Kidney (tissue), 14 donors: ENCODE data around the gene RYR2. TPM values are rescaled to one million over a fixed set of nuclear protein-coding genes. Genes with fewer than 3 reads are reported as not detected.

Source experiments
- DNase-seq, 5 donors: peaks; one replicate each; pipeline ENCODE4 v3.0.0-alpha.2; 2013 to 2020
- FAIRE-seq: peaks from 2 replicates; lab custom pipeline; 2012; peaks lifted over from hg19 to GRCh38; lab: Jason Lieb, UNC
- H3K27ac ChIP-seq, 2 donors: one replicate each; pipeline ENCODE4 v1.7.0; 2013; ENCODE audit warnings: low read depth in 2 of 2, low read length in 2 of 2, inconsistent platforms in 1 of 2
- H3K27me3 ChIP-seq: one replicate; pipeline ENCODE4 v1.7.1; 2013; ENCODE audit warnings: low read length, inconsistent platforms; ENCODE audit not compliant: control insufficient read depth, insufficient read depth
- H3K36me3 ChIP-seq, 3 donors: one replicate each; pipeline versions ENCODE4 v1.7.0 to v1.7.1; 2013; ENCODE audit warnings: low read length in 3 of 3, control low read depth in 1 of 3, inconsistent platforms in 1 of 3; ENCODE audit not compliant: insufficient read depth in 3 of 3, control insufficient read depth in 2 of 3
- H3K4me1 ChIP-seq, 3 donors: one replicate each; pipeline versions ENCODE4 v1.7.0 to v1.7.1; 2013; ENCODE audit warnings: low read length in 3 of 3, inconsistent platforms in 1 of 3, low read depth in 1 of 3; ENCODE audit not compliant: control insufficient read depth in 2 of 3, insufficient read depth in 2 of 3
- H3K4me3 ChIP-seq, 3 donors: one replicate each; pipeline versions ENCODE4 v1.7.0 to v1.8.1; 2013; ENCODE audit warnings: low read length in 3 of 3, control low read depth in 1 of 3, inconsistent platforms in 1 of 3
- H3K9ac ChIP-seq, 3 donors: one replicate each; pipeline versions ENCODE4 v1.7.0 to v1.7.1; 2013; ENCODE audit warnings: low read length in 3 of 3, control low read depth in 1 of 3, inconsistent platforms in 1 of 3
- H3K9me3 ChIP-seq, 3 donors: one replicate each; pipeline versions ENCODE4 v1.7.0 to v1.7.1; 2013; ENCODE audit warnings: low read length in 3 of 3, control low read depth in 1 of 3, inconsistent platforms in 1 of 3; ENCODE audit not compliant: control insufficient read depth in 2 of 3, insufficient read depth in 1 of 3
- intact Hi-C: fragments of 100-400 bp; cut with DNase I; formaldehyde crosslinking; loops from one replicate; pipeline ENCODE4 v1.11.1; 2022
- polyA plus RNA-seq: library from polyadenylated mRNA; stranded (reverse); fragments of 350-450 nt; fragmentation: Illumina TruSeq; extraction: RNeasy Lipid Tissue Mini Kit (QIAGEN cat#74804); gene quantifications from one replicate; pipeline ENCODE4 v1.2.3, GENCODE V29; 2014; ENCODE audit warnings: low read depth, low replicate concordance; ENCODE audit not compliant: insufficient read depth
- total RNA-seq: library from RNA; stranded (reverse); fragmentation: NEBNext Ultra II Directional; extraction: Animal tissue kit (Norgen Biotek cat#: 25700); gene quantifications from one replicate; pipeline ENCODE4 v1.2.1, GENCODE V29; 2021
- TF ChIP-seq, protein P1 (sequence below): IDR thresholded peaks from 3 replicates; pipeline ENCODE4 v1.5.1; 2012; ENCODE audit warnings: mild to moderate bottlenecking, moderate library complexity, borderline replicate concordance; ENCODE audit not compliant: insufficient read depth; ENCODE audit errors: extremely low read depth
- donor health status: control.
- donor health status: control.
- donor health status: control.
- donor health status: control.
- donor health status: control.
- donor health status: DM: yes; HTN: yes; CAD: no.
- donor health status: Normal renal cell carcinoma (clear cell type).

Gene RYR2
- total and polyA plus RNA-seq, 2 donors from 2014 or later: 0.28 to 0.60 TPM

DNA sequence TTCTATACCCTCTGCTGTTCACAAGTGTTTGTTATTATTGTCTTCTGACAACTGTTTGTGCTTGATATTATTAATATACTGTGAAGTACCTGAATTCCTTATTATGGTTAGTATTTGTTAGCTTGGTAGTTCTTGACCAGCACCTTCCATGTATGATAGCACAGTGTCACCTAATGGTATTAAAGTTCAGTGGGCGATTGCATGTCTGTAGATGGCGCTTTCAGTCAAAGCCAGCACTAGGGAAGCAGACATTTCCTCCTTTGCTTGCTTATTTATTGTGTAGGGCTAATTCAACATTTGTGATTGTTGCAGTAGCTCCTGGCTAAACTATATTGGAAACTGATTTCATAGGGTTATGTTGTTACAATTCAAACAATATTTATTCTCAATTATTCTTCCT, 630.8 kb downstream of the RYR2 start:
- Histone ChIP-seq H3K9ac (no peak overlapping the region), H3K9me3 (no peaks in the 10 kb centered on the region), H3K4me3 (no peak overlapping the region), H3K27ac (no peak overlapping the region), H3K27me3 (no peaks in the 10 kb centered on the region), H3K4me1 (no peaks in the 10 kb centered on the region), H3K36me3 (no peaks in the 10 kb centered on the region)
- FAIRE-seq (no peak), DNase-seq (peak in 1 of 5 donors; percentile 14)
- intact Hi-C loops: no loop called here
- TF ChIP-seq, protein P1, sequence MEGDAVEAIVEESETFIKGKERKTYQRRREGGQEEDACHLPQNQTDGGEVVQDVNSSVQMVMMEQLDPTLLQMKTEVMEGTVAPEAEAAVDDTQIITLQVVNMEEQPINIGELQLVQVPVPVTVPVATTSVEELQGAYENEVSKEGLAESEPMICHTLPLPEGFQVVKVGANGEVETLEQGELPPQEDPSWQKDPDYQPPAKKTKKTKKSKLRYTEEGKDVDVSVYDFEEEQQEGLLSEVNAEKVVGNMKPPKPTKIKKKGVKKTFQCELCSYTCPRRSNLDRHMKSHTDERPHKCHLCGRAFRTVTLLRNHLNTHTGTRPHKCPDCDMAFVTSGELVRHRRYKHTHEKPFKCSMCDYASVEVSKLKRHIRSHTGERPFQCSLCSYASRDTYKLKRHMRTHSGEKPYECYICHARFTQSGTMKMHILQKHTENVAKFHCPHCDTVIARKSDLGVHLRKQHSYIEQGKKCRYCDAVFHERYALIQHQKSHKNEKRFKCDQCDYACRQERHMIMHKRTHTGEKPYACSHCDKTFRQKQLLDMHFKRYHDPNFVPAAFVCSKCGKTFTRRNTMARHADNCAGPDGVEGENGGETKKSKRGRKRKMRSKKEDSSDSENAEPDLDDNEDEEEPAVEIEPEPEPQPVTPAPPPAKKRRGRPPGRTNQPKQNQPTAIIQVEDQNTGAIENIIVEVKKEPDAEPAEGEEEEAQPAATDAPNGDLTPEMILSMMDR: peak; percentile 2

DNA sequence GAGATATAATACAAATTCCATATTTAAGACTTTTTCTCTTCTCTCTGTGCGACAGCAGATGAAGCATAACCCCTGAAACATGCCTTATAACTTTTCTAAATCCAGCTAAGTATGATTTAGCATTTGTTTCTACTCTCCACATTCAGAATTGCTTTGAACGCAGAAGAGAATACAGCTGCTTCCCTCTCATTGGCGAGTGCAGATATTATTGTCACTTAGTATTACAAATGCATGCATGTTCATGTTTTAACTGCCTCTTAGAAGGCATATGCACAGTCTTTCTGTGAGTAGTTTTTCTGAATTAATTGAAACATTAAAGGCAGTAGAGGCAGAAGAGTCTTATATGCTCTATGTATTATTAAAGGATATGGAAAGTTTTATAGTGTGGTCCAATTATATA, 631.6 kb downstream of the RYR2 start:
- Histone ChIP-seq H3K9ac (no peak overlapping the region), H3K4me3 (no peak overlapping the region), H3K27ac (no peak overlapping the region), H3K4me1 (no peaks in the 10 kb centered on the region), H3K36me3 (no peaks in the 10 kb centered on the region), H3K9me3 (no peaks in the 10 kb centered on the region), H3K27me3 (no peaks in the 10 kb centered on the region)
- TF ChIP-seq, protein P1: no peak
- DNase-seq (no peak), FAIRE-seq (no peak)
- intact Hi-C loops: no loop called here

DNA sequence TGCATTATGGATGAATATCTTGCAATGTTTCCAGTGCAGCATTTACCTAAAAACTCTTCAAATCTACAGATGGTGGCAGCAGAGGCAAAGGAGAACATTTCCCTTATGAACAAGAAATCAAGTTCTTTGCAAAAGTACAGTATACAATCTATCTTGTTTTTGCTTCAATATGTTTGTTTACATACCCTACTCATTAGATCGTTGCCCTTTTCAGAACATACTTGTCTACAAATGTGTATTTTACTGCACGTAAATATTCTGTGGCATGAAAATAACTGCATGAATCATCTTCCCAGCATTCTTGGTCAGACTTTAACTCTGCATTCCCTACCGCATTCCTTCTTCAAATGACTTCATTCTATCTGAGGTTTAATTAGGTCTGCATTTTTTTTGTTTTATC, 636.0 kb downstream of the RYR2 start:
- no peaks in the 10 kb centered on the region for H3K9me3 ChIP-seq
- TF ChIP-seq, protein P1: peak; percentile 8
- no peaks in the 10 kb centered on the region for H3K27me3 ChIP-seq
- DNase-seq: peak in 2 of 5 donors; percentile 25 to 43
- intact Hi-C loops: no loop called here
- H3K9ac ChIP-seq: no peak overlapping the region
- FAIRE-seq: no peak
- no peak overlapping the region for H3K4me3 ChIP-seq
- H3K27ac ChIP-seq: no peak overlapping the region
- no peaks in the 10 kb centered on the region for H3K36me3 ChIP-seq
- H3K4me1 ChIP-seq: no peaks in the 10 kb centered on the region

DNA sequence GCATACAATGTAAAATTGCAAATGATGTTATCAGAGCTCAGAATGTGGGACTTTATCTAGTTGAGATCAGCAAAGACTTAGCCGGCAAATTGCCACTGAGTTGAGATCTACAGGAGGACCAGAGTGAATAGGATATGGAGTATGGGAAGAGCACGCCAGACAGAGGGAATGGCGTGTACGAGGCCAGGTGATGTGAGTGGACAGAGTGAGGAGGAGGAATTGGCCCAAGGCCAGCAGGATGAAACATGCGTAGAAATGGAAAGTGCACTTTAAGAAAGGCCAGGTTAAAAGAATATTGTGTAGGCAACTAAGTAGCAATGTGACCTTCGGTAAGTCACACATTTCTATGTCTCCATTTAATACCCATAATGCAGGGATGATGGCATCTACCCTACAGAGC, 637.7 kb downstream of the RYR2 start:
- TF ChIP-seq, protein P1: no peak
- no peaks in the 10 kb centered on the region for H3K27me3 ChIP-seq
- intact Hi-C loops: no loop called here
- no peaks in the 10 kb centered on the region for H3K4me1 ChIP-seq
- no peak for FAIRE-seq
- H3K36me3 ChIP-seq: no peaks in the 10 kb centered on the region
- H3K4me3 ChIP-seq: no peak overlapping the region
- H3K9ac ChIP-seq: no peak overlapping the region
- no peak for DNase-seq
- no peaks in the 10 kb centered on the region for H3K9me3 ChIP-seq
- no peak overlapping the region for H3K27ac ChIP-seq
